Heart left ventricle (tissue), 16 donors: ENCODE data around the gene ABTB1. TPM values are rescaled to one million over a fixed set of nuclear protein-coding genes. Genes with fewer than 3 reads are reported as not detected.

Experiments
- ATAC-seq, 4 donors: fragments of 200-7000 bp; cut with Tn5 transposase; one replicate each; pipeline ENCODE4 v1.9.1; 2020 to 2022; ENCODE audit warnings: moderate library complexity in 4 of 4, mild to moderate bottlenecking in 3 of 4, moderate number of reproducible peaks in 1 of 4
- DNase-seq, 5 donors: peaks; one replicate each; pipeline ENCODE4 v3.0.0-alpha.2; 2020
- H3K27ac ChIP-seq, 12 donors: fragments of 200-600 bp; sonication (generic) in 4 of 12; one replicate each; pipeline versions ENCODE4 v1.5.0 to v1.8.0; 2016 to 2022; ENCODE audit warnings: mild to moderate bottlenecking in 2 of 12
- H3K27me3 ChIP-seq, 9 donors: fragments of 200-600 bp; sonication (generic) in 2 of 9; one replicate each; pipeline versions ENCODE4 v1.5.1 to v1.8.0; 2016 to 2022; ENCODE audit warnings: mild to moderate bottlenecking in 3 of 9
- H3K36me3 ChIP-seq, 9 donors: fragments of 200-600 bp; sonication (generic) in 2 of 9; one replicate each; pipeline versions ENCODE4 v1.5.0 to v1.8.0; 2018 to 2022; ENCODE audit warnings: mild to moderate bottlenecking in 2 of 9
- H3K4me1 ChIP-seq, 12 donors: fragments of 200-600 bp; sonication (generic) in 4 of 12; one replicate each; pipeline versions ENCODE4 v1.5.0 to v1.8.0; 2016 to 2022; ENCODE audit warnings: mild to moderate bottlenecking in 3 of 12
- H3K4me3 ChIP-seq, 12 donors: fragments of 200-600 bp; sonication (generic) in 4 of 12; one replicate each; pipeline versions ENCODE4 v1.5.0 to v1.8.0; 2017 to 2022; ENCODE audit warnings: mild to moderate bottlenecking in 9 of 12, moderate library complexity in 4 of 12
- H3K9me3 ChIP-seq, 12 donors: fragments of 200-600 bp; sonication (generic) in 4 of 12; one replicate each; pipeline versions ENCODE4 v1.5.0 to v1.8.0; 2016 to 2022; ENCODE audit warnings: mild to moderate bottlenecking in 1 of 12
- POLR2A ChIP-seq, 2 donors: fragments of 450-650 bp; IDR thresholded peaks; one replicate each; pipeline ENCODE4 v1.6.1; 2017; ENCODE audit warnings: antibody characterized with exemption in 2 of 2, mild to moderate bottlenecking in 2 of 2, moderate library complexity in 2 of 2
- WGBS, 4 donors: extraction: QIAGEN DNeasy Blood & Tissue Kit in 2 of 4; methylation state at CpG; one replicate each; pipeline versions ENCODE4 v1.1.5 to v1.1.7; 2013 to 2018; 5-methylcytosine and 5-hydroxymethylcytosine counted together
- intact Hi-C, 10 donors: fragments of 100-400 bp; cut with DNase I; formaldehyde crosslinking; loops; one replicate each; pipeline versions ENCODE4 v1.11.1 to v1.14.2; 2022
- polyA plus RNA-seq, 2 donors: library from polyadenylated mRNA; stranded (reverse); fragments of 200-250 nt; gene quantifications; one replicate each; pipeline ENCODE4 v1.2.3, GENCODE V29; 2013
- total RNA-seq, 9 donors: library from RNA; depleted of rRNA in 2 of 9; stranded (reverse); fragments of >200 nt in 2 of 9; fragmentation: NEBNext Ultra II Directional in 3 of 9; extraction: Animal tissue kit (Norgen Biotek cat#: 25700) in 3 of 9; gene quantifications; one replicate each; pipeline versions ENCODE4 v1.1.0 to v1.2.4, GENCODE V29; 2016 to 2023
- TF ChIP-seq, protein P1 (sequence below), 12 donors: fragments of 200-600 bp; sonication (generic) in 4 of 12; IDR thresholded peaks; one replicate each; pipeline versions ENCODE4 v1.5.0 to v1.8.0; 2018 to 2022; ENCODE audit warnings: antibody characterized with exemption in 12 of 12, mild to moderate bottlenecking in 5 of 12
- donor health status: ischemic (EF 13 %, LVEDD 7.1; RV severe dilation, severe dysfunction).
- donor health status: healthy with polysubstance abuse.
- donor health status: DM: no; HTN: yes; CAD: no.
- donor health status: DM: no; HTN: no; CAD: no.
- donor health status: ischemic (EF 25% LVEDD 6.9; RV normal size, moderate dysfunction).
- donor health status: ischemic (EF 25% LVEDD 5.7; RV mildly dilated, moderate dysfunction).
- donor health status: healthy.
- donor health status: DM: yes; HTN: yes; CAD: no.
- donor health status: ischemic (EF 35%, LVEDD 5.7; RV mildly dilated, moderate dysfunction).
- donor health status: nonischemic (EF 11% LVEDD 7.7; RV severe dilation, severe dysfunction).
- donor health status: DM: yes; HTN: yes; CAD: no.
- donor health status: PGD.
- donor health status: ischemic (EF 29% LVEDD 5.4; RV normal size, mild dysfunction).
- donor health status: nonischemic (EF 23%, LVEDD 6.1; RV moderate dilation, normal function).

The ABTB1 gene
- total and polyA plus RNA-seq, 11 donors: 15.4 to 39.3 (median 30.9) TPM

DNA sequence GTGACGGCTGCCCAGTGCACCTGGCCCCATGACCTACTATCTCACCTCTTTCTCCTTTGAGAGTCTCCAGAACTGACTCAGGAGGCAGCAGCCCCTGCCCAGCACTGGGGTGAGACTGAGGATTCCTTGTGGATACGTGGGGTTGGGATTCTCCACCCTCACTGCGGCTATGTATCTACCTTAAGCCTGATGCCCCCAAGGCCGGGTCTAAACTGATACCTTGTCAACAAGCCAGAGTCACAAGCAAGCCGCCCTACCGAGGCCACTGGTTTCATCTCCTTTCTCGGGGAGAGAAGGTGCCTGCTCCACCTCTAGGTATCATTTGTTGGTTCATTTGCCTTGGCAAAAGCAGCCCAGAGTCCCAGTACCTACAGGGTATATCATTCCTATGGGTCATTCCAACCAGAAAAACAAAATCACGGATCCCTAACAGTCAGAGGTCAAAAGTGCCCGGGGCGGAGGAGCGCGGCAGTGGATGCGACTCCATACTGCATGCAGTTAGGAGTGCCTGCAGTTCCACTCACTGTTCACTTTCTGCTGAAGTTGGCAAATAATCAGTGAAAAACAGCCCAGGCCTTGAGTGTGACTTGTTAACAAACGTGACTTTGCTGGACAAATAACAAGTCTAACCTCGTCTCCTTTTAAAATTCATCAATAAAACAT is 47.5 kb downstream of the ABTB1 start:
- Histone ChIP-seq H3K4me1 (peaks cover 12 to 70% (median 45%) of the 10 kb centered on the region in 12 donors), H3K36me3 (peaks cover 0 to 82% (median 25%) of the 10 kb centered on the region in 9 donors), H3K4me3 (no peak overlapping the region), H3K9me3 (no peaks in the 10 kb centered on the region), H3K27ac (peak overlapping the region in 5 of 12 donors; percentile 4 to 83 (median 35)), H3K27me3 (no peaks in the 10 kb centered on the region)
- intact Hi-C loops: no loop called here
- peak in 1 of 5 donors; percentile 11 for DNase-seq
- WGBS, 4 donors: 89 to 96% (median 93%) methylated on average over 15 of the region's 15 CpGs
- no peak for ATAC-seq
- TF ChIP-seq POLR2A (IDR thresholded peaks at IDR 0.05): no peak
- TF ChIP-seq, protein P1, sequence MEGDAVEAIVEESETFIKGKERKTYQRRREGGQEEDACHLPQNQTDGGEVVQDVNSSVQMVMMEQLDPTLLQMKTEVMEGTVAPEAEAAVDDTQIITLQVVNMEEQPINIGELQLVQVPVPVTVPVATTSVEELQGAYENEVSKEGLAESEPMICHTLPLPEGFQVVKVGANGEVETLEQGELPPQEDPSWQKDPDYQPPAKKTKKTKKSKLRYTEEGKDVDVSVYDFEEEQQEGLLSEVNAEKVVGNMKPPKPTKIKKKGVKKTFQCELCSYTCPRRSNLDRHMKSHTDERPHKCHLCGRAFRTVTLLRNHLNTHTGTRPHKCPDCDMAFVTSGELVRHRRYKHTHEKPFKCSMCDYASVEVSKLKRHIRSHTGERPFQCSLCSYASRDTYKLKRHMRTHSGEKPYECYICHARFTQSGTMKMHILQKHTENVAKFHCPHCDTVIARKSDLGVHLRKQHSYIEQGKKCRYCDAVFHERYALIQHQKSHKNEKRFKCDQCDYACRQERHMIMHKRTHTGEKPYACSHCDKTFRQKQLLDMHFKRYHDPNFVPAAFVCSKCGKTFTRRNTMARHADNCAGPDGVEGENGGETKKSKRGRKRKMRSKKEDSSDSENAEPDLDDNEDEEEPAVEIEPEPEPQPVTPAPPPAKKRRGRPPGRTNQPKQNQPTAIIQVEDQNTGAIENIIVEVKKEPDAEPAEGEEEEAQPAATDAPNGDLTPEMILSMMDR (IDR thresholded peaks at IDR 0.05): no peak

DNA sequence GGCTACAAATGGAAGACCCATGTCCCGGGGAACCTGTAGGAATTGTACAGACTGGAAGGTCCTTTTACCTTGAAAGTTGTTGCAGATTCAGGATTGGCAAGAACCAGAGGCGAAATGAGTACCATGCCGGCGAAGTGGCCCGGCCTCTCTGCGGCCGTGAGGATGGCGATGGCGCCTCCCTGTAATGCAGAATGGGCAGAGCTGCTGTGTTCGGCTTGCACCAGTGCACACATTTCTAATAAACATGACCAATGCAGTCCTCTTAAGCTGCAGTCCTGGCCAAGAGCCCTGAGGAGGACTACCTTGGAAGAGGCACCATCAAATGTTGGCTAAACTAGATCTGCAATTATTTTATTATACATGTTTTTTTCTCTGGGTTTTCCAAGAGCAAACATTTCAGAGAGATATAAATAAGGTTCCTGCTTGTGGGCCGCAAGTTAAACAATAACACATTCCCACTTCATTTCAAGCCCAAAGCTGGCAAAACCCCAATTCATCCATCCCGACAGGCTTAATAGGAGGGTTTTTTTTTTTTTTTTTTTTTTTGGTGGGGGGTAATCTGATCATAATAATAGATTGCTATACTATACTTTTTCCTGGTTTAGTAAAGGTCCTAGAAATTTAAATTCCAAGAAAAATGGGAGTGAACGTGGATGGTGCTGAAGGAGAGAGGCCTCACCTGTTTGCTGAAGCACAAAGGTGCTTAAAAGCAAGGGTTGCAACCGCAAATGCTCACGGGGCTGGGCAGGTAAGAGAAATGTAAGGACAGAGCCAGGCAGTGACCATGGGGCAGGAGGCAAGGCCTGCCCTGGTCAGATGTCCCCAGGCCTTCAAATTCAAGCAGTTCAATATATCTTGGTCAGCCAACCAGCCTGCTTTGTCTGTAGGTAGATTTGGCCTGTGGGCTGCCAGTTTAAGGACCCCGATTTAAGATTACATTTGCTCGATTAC is 48.5 kb downstream of the ABTB1 start:
- WGBS, 4 donors: 89 to 94% (median 93%) methylated on average over 17 of the region's 17 CpGs
- Histone ChIP-seq H3K36me3 (peaks cover 0 to 72% (median 25%) of the 10 kb centered on the region in 9 donors), H3K4me1 (peaks cover 7 to 61% (median 39%) of the 10 kb centered on the region in 12 donors), H3K4me3 (no peak overlapping the region), H3K27me3 (no peaks in the 10 kb centered on the region), H3K9me3 (no peaks in the 10 kb centered on the region), H3K27ac (peak overlapping the region in 10 of 12 donors; percentile 10 to 83 (median 58))
- intact Hi-C loops: no loop called here
- TF ChIP-seq, protein P1 (IDR thresholded peaks at IDR 0.05): no peak
- TF ChIP-seq POLR2A (IDR thresholded peaks at IDR 0.05): no peak
- no peak for ATAC-seq
- peak in 1 of 5 donors; percentile 8 for DNase-seq

DNA sequence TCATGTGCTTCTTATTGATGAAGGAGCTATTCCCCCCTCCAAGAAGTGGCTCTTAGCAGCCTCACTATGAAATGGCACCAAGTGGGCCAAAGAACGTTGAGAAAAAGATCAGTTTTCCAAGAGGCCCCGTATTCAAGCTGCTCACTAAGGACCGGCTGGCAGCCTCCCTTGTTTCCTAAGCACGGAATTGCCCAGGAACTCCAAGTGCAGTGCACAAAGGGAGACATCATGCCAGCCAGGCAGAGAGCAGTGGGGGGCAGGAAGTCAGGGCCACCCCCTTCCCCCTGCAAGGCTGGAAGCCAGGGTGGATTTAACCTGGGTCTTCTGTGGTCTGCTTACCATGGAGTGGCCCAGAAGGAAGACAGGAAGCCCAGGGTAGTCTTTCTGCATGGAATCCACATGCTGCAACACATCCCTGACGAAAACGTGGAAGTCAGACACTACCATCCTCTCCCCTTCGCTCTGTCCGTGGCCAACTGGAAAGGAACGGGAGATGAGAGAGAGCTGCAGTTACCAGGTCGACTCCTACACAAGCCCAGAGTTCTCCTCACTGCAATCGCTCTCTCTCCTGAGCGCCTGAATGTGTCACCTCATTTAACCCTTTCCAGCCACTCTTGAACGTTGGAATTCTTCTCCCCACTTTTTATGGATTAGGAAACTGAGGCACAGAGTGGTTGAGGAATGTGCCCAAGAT is 49.5 kb downstream of the ABTB1 start:
- intact Hi-C loops: no loop called here
- Histone ChIP-seq H3K9me3 (no peaks in the 10 kb centered on the region), H3K4me1 (peaks cover 7 to 57% (median 41%) of the 10 kb centered on the region in 12 donors), H3K27me3 (no peaks in the 10 kb centered on the region), H3K36me3 (peaks cover 0 to 62% (median 25%) of the 10 kb centered on the region in 9 donors), H3K27ac (peak overlapping the region; percentile 10 to 83 (median 57)), H3K4me3 (no peak overlapping the region)
- no peak for TF ChIP-seq POLR2A (IDR thresholded peaks at IDR 0.05)
- TF ChIP-seq, protein P1 (IDR thresholded peaks at IDR 0.05): no peak
- 54 to 64% (median 58%) methylated on average over 12 to 13 of the region's 13 CpGs for WGBS, 4 donors
- no peak for ATAC-seq
- DNase-seq: peak in 1 of 5 donors; percentile 18
